Measurements from ENCODE around the gene THNSL1. TPM values are rescaled to one million over a fixed set of nuclear protein-coding genes. Genes with fewer than 3 reads are reported as not detected.

The THNSL1 gene
- polyA plus RNA-seq, 1 donor from 2014 or later, result 5.1 TPM

DNA sequence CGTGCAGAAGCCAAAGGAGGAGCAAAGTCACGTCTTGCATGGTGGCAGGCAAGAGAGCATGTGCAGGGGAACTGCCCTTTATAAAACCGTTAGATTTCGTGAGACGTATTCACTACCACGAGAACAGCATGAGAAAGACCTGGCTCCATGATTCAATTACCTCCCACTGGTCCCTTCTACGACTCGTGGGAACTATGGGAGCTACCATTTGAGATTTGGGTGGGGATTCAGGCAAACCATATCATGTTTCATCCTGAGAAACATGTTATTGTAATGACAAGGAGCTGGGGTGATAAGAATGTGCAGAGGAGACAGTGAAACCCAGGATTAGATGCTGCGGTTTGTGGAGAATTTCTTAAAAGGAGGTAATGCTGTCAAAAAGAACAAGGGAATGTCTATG, 34.0 kb downstream of the THNSL1 start:
- Histone ChIP-seq H3K4me2 (ENCODE audit: low read length) (no peak overlapping the region), H3K79me2 (replicated peaks; ENCODE audit: insufficient read depth, low read length) (no peaks in the 10 kb centered on the region)
- TF ChIP-seq, protein P1, sequence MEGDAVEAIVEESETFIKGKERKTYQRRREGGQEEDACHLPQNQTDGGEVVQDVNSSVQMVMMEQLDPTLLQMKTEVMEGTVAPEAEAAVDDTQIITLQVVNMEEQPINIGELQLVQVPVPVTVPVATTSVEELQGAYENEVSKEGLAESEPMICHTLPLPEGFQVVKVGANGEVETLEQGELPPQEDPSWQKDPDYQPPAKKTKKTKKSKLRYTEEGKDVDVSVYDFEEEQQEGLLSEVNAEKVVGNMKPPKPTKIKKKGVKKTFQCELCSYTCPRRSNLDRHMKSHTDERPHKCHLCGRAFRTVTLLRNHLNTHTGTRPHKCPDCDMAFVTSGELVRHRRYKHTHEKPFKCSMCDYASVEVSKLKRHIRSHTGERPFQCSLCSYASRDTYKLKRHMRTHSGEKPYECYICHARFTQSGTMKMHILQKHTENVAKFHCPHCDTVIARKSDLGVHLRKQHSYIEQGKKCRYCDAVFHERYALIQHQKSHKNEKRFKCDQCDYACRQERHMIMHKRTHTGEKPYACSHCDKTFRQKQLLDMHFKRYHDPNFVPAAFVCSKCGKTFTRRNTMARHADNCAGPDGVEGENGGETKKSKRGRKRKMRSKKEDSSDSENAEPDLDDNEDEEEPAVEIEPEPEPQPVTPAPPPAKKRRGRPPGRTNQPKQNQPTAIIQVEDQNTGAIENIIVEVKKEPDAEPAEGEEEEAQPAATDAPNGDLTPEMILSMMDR (IDR thresholded peaks at IDR 0.05; ENCODE audit: poor library complexity, severe bottlenecking), result no peak
- TF ChIP-seq RAD21 (conservative IDR thresholded peaks at IDR 0.05), result no peak
- no peak for TF ChIP-seq MXI1 (conservative IDR thresholded peaks at IDR 0.05; ENCODE audit: poor library complexity, severe bottlenecking)
- TF ChIP-seq EZH2 (IDR thresholded peaks at IDR 0.05; ENCODE audit: borderline replicate concordance, insufficient read depth, low read length, poor library complexity, severe bottlenecking), result no peak
- TF ChIP-seq, protein P2, sequence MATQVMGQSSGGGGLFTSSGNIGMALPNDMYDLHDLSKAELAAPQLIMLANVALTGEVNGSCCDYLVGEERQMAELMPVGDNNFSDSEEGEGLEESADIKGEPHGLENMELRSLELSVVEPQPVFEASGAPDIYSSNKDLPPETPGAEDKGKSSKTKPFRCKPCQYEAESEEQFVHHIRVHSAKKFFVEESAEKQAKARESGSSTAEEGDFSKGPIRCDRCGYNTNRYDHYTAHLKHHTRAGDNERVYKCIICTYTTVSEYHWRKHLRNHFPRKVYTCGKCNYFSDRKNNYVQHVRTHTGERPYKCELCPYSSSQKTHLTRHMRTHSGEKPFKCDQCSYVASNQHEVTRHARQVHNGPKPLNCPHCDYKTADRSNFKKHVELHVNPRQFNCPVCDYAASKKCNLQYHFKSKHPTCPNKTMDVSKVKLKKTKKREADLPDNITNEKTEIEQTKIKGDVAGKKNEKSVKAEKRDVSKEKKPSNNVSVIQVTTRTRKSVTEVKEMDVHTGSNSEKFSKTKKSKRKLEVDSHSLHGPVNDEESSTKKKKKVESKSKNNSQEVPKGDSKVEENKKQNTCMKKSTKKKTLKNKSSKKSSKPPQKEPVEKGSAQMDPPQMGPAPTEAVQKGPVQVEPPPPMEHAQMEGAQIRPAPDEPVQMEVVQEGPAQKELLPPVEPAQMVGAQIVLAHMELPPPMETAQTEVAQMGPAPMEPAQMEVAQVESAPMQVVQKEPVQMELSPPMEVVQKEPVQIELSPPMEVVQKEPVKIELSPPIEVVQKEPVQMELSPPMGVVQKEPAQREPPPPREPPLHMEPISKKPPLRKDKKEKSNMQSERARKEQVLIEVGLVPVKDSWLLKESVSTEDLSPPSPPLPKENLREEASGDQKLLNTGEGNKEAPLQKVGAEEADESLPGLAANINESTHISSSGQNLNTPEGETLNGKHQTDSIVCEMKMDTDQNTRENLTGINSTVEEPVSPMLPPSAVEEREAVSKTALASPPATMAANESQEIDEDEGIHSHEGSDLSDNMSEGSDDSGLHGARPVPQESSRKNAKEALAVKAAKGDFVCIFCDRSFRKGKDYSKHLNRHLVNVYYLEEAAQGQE (IDR thresholded peaks at IDR 0.05; ENCODE audit: borderline replicate concordance), result no peak
- TF ChIP-seq EP300 (conservative IDR thresholded peaks at IDR 0.05; ENCODE audit: poor library complexity, severe bottlenecking), result no peak
- TF ChIP-seq TAF1 (IDR thresholded peaks at IDR 0.05; ENCODE audit: low read depth), result no peak
- TF ChIP-seq POLR2AphosphoS5 (IDR thresholded peaks at IDR 0.05), result no peak

DNA sequence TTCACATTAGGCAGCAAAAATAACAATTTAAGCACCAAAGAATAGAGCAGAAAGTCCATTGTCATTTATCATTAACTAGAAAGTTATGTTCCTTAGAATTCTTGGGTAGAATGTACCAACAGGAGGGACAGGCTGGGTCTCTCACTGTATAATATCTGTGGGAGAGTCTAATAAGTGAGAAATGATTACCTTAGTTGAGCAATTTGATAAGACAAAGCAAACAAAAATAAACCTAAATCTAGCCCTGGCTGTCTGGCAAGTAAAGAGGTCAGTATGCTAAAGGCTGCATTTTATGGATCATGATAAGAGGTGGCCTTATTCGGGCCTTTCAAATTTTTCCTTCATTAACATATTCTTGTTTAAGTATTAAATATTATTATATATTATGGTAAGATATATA, 35.6 kb downstream of the THNSL1 start:
- no peaks in the 10 kb centered on the region for H3K79me2 ChIP-seq (replicated peaks; ENCODE audit: insufficient read depth, low read length)
- no peaks in the 10 kb centered on the region for H4K20me1 ChIP-seq (ENCODE audit: insufficient read depth)
- no peak overlapping the region for H3K27ac ChIP-seq (ENCODE audit: low read length)
- H3K27me3 ChIP-seq (ENCODE audit: insufficient read depth, low read depth, low read length), result no peaks in the 10 kb centered on the region
- no peak overlapping the region for H3K9ac ChIP-seq (ENCODE audit: low read length)
- H3K36me3 ChIP-seq (ENCODE audit: insufficient read depth, low read length), result no peaks in the 10 kb centered on the region
- TF ChIP-seq, protein P1 (IDR thresholded peaks at IDR 0.05; ENCODE audit: poor library complexity, severe bottlenecking), result no peak
- no peak for TF ChIP-seq MXI1 (conservative IDR thresholded peaks at IDR 0.05; ENCODE audit: poor library complexity, severe bottlenecking)
- TF ChIP-seq RAD21 (conservative IDR thresholded peaks at IDR 0.05), result no peak
- TF ChIP-seq SMC3 (conservative IDR thresholded peaks at IDR 0.05; ENCODE audit: poor library complexity), result no peak
- TF ChIP-seq TAF1 (IDR thresholded peaks at IDR 0.05; ENCODE audit: low read depth), result no peak
- TF ChIP-seq EP300 (conservative IDR thresholded peaks at IDR 0.05; ENCODE audit: poor library complexity, severe bottlenecking), result no peak
- TF ChIP-seq, protein P2 (IDR thresholded peaks at IDR 0.05; ENCODE audit: borderline replicate concordance), result no peak
- TF ChIP-seq EZH2 (IDR thresholded peaks at IDR 0.05; ENCODE audit: borderline replicate concordance, insufficient read depth, low read length, poor library complexity, severe bottlenecking), result no peak
- no peaks in the 10 kb centered on the region for H3K9me3 ChIP-seq (ENCODE audit: low read length)
- H3K4me2 ChIP-seq (ENCODE audit: low read length), result no peak overlapping the region
- no peak overlapping the region for H2AFZ ChIP-seq (ENCODE audit: low read depth, low read length)
- H3K4me3 ChIP-seq (ENCODE audit: low read length), result no peak overlapping the region
- H3K9me2 ChIP-seq (ENCODE audit: insufficient read depth, low read length), result no peaks in the 10 kb centered on the region
- no peaks in the 10 kb centered on the region for H3F3A ChIP-seq (ENCODE audit: insufficient read depth, low read length, poor library complexity, severe bottlenecking)

More for the DNA sequence above, 34.0 kb downstream of the THNSL1 start:
- no peak overlapping the region for H2AFZ ChIP-seq (ENCODE audit: low read depth, low read length)
- H3K36me3 ChIP-seq (ENCODE audit: insufficient read depth, low read length), result no peaks in the 10 kb centered on the region
- H3F3A ChIP-seq (ENCODE audit: insufficient read depth, low read length, poor library complexity, severe bottlenecking), result no peaks in the 10 kb centered on the region
- H3K27me3 ChIP-seq (ENCODE audit: insufficient read depth, low read depth, low read length), result no peaks in the 10 kb centered on the region
- no peaks in the 10 kb centered on the region for H4K20me1 ChIP-seq (ENCODE audit: insufficient read depth)
- H3K9ac ChIP-seq (ENCODE audit: low read length), result no peak overlapping the region
- no peak overlapping the region for H3K27ac ChIP-seq (ENCODE audit: low read length)
- H3K4me3 ChIP-seq (ENCODE audit: low read length), result no peak overlapping the region
- no peaks in the 10 kb centered on the region for H3K9me3 ChIP-seq (ENCODE audit: low read length)
- H3K9me2 ChIP-seq (ENCODE audit: insufficient read depth, low read length), result no peaks in the 10 kb centered on the region
